Endothelial cell (in vitro differentiated cells): Measurements from ENCODE around the gene AQP1. TPM values are rescaled to one million over a fixed set of nuclear protein-coding genes. Genes with fewer than 3 reads are reported as not detected.

Experiments
- DNase-seq: peaks from one replicate; pipeline ENCODE4 v3.0.0; 2021; ENCODE audit warnings: low spot score
- H3K27ac Mint-ChIP-seq: one replicate; pipeline ENCODE4 v1.8.0; 2021; ENCODE audit warnings: mixed read lengths, inconsistent platforms; ENCODE audit not compliant: unreplicated experiment
- H3K27me3 Mint-ChIP-seq: one replicate; pipeline ENCODE4 v1.8.0; 2021; ENCODE audit warnings: mild to moderate bottlenecking, moderate library complexity, mixed read lengths, inconsistent platforms; ENCODE audit not compliant: unreplicated experiment
- H3K36me3 Mint-ChIP-seq: one replicate; pipeline ENCODE4 v1.8.0; 2021; ENCODE audit warnings: mild to moderate bottlenecking, low read depth, mixed read lengths, inconsistent platforms; ENCODE audit not compliant: unreplicated experiment
- H3K4me1 Mint-ChIP-seq: one replicate; pipeline ENCODE4 v1.8.0; 2021; ENCODE audit warnings: mild to moderate bottlenecking, mixed read lengths, inconsistent platforms; ENCODE audit not compliant: unreplicated experiment
- H3K4me3 Mint-ChIP-seq: one replicate; pipeline ENCODE4 v1.8.0; 2021; ENCODE audit warnings: mild to moderate bottlenecking, mixed read lengths, inconsistent platforms; ENCODE audit not compliant: unreplicated experiment
- H3K9me3 Mint-ChIP-seq: one replicate; pipeline ENCODE4 v1.8.0; 2021; ENCODE audit warnings: mixed read lengths, inconsistent platforms; ENCODE audit not compliant: unreplicated experiment
- CTCF ChIP-seq: fragments of 200-600 bp; sonication (generic); IDR thresholded peaks from one replicate; pipeline ENCODE4 v1.5.0; 2021; ENCODE audit warnings: antibody characterized with exemption; ENCODE audit not compliant: unreplicated experiment
- total RNA-seq: library from RNA; stranded (reverse); fragmentation: NEBNext Ultra II Directional; extraction: Animal tissue kit (Norgen Biotek cat#: 25700); gene quantifications from one replicate; pipeline ENCODE4 v1.2.1, GENCODE V29; 2021; ENCODE audit not compliant: unreplicated experiment

AQP1 gene
- total RNA-seq, 1 donor from 2014 or later = 2.7 TPM

DNA sequence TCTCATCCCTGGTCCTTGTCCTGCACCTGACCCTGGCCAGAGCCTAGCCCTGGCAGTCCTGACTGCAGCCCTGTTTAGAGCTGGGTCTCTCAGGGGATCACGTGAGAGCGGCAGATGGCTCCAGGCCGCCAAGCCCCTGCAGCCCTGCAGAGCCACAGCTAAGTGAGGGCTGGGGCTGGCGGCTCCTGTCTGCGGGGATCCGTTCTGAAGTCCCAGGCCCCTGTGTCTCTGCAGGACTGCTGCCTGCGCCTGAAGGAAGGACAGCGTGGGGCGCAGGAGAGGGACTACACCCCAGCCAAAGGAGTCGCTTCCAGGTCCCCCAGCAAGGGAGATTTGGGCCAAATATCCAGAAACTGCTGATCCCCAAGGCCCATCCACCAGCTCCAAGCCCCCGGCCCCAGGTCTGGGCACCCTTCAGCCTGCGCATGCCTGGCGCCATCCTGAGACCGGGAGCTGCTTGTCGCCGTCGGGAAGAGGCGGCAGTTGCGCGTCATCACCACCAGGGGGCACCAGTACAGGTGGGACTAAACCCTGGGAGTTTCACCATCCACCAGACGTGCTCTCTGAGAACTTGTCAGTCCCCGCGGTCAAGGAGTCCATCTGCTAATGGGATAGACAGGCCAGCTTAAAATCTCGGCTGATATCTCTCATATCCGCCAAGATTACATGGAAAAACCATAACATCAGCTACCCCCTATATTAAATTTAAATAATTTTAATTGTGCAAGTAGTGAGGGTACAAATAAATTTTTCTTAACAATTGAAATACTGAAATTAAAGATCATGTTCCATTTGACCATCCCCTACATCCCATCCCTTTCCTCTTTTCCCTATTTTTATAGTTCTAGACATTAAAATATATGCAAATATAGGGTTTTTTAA lies 27.0 kb downstream of the AQP1 start:
- Mint-ChIP-seq H3K27ac (no peak overlapping the region), H3K36me3 (no peaks in the 10 kb centered on the region), H3K4me1 (peaks cover 4% of the 10 kb centered on the region), H3K9me3 (no peaks in the 10 kb centered on the region), H3K27me3 (peaks cover 6% of the 10 kb centered on the region), H3K4me3 (no peak overlapping the region)
- DNase-seq = peak; percentile 94
- peak; percentile 99 for TF ChIP-seq CTCF

GRCh38 chr7:30941582-30942323 lies 30.1 kb downstream of the AQP1 start:
- no peak for TF ChIP-seq CTCF
- Mint-ChIP-seq H3K9me3 (no peaks in the 10 kb centered on the region), H3K27ac (no peak overlapping the region), H3K4me1 (no peaks in the 10 kb centered on the region), H3K4me3 (no peak overlapping the region), H3K27me3 (no peaks in the 10 kb centered on the region), H3K36me3 (no peaks in the 10 kb centered on the region)
- DNase-seq = no peak

GRCh38 chr7:30950197-30950596 lies 38.5 kb downstream of the AQP1 start:
- TF ChIP-seq CTCF = no peak
- no peak overlapping the region for H3K27ac Mint-ChIP-seq
- no peaks in the 10 kb centered on the region for H3K9me3 Mint-ChIP-seq
- H3K4me1 Mint-ChIP-seq = no peaks in the 10 kb centered on the region
- peaks cover 2% of the 10 kb centered on the region for H3K27me3 Mint-ChIP-seq
- no peaks in the 10 kb centered on the region for H3K36me3 Mint-ChIP-seq
- H3K4me3 Mint-ChIP-seq = no peak overlapping the region
- no peak for DNase-seq

- peaks cover 3% of the 10 kb centered on the region for H3K27me3 Mint-ChIP-seq
- no peak overlapping the region for H3K4me3 Mint-ChIP-seq
- no peaks in the 10 kb centered on the region for H3K4me1 Mint-ChIP-seq
- no peaks in the 10 kb centered on the region for H3K36me3 Mint-ChIP-seq
- no peak for DNase-seq
- no peak for TF ChIP-seq CTCF
- no peak overlapping the region for H3K27ac Mint-ChIP-seq
- no peaks in the 10 kb centered on the region for H3K9me3 Mint-ChIP-seq
These were observed 43.3 kb downstream of the AQP1 start for GRCh38 chr7:30954914-30955313.

DNA sequence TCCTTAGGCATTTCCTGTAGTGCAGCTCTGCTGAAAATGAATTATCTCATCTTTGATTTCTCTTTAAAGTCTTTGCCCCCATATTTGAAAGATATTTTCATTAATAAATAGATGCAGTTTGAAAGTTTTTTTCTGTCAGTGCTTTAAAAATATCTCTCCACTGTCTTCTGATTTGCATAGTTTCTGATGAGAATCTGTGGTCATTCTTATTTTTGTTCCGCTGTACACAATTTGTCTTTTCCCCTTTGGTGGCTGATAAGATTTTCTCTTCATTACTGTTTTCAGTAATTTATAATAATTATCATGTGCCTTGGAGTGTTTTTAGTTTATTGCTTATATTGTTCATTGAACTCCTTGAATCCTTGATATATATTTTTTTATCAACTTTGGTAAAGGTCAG lies 45.1 kb downstream of the AQP1 start:
- TF ChIP-seq CTCF = no peak
- Mint-ChIP-seq H3K27me3 (peaks cover 3% of the 10 kb centered on the region), H3K9me3 (no peaks in the 10 kb centered on the region), H3K4me1 (no peaks in the 10 kb centered on the region), H3K36me3 (no peaks in the 10 kb centered on the region), H3K4me3 (no peak overlapping the region), H3K27ac (no peak overlapping the region)
- DNase-seq = no peak
